ENCODE data around the gene CUBN. TPM values are rescaled to one million over a fixed set of nuclear protein-coding genes. Genes with fewer than 3 reads are reported as not detected.

Gene CUBN
- total and polyA plus RNA-seq, 2 experiments from 2014 or later: 0.41 to 0.65 TPM

GRCh38 chr10:16957038-16957437, 172.6 kb downstream of the CUBN start:
- Histone ChIP-seq H3K4me2 (ENCODE audit: unreplicated experiment) (no peak overlapping the region), H3K79me2 (ENCODE audit: insufficient read depth) (no peaks in the 10 kb centered on the region), H3K9me3 (ENCODE audit: low read depth) (no peaks in the 10 kb centered on the region), H3K36me3 (ENCODE audit: low read depth) (no peaks in the 10 kb centered on the region), H3K9ac (no peak overlapping the region), H3K4me3 (no peak overlapping the region), H3K27ac (no peak overlapping the region), H3K9me2 (ENCODE audit: insufficient read depth) (no peaks in the 10 kb centered on the region), H3K27me3 (replicated peaks; ENCODE audit: insufficient read depth) (no peaks in the 10 kb centered on the region), H2AFZ (no peak overlapping the region), H3K4me1 (ENCODE audit: insufficient read depth) (peaks cover 7% of the 10 kb centered on the region), H3F3A (ENCODE audit: insufficient read depth) (peaks cover 7% of the 10 kb centered on the region; the same call in 1 of the 2 replicates), H4K20me1 (ENCODE audit: insufficient read depth) (no peaks in the 10 kb centered on the region)
- no peak for DNase-seq
- 89 to 98% methylated on average over 2 of the region's 2 CpGs for WGBS, 2 experiments (ENCODE audit: low coverage in 1 of 2, low lambda C conversion rate in 2 of 2, missing lambda C conversion rate in 2 of 2)
- TF ChIP-seq EZH2phosphoT487 (IDR thresholded peaks at IDR 0.05; ENCODE audit: insufficient read depth, low read depth) (no peak), EZH2 (IDR thresholded peaks at IDR 0.05; ENCODE audit: insufficient read depth, poor library complexity, severe bottlenecking) (no peak)
- in situ Hi-C loops (cut with MboI): no loop called here

- no peak overlapping the region for H2AFZ ChIP-seq
- TF ChIP-seq EZH2phosphoT487 (IDR thresholded peaks at IDR 0.05; ENCODE audit: insufficient read depth, low read depth): no peak
- no peak for TF ChIP-seq EZH2 (IDR thresholded peaks at IDR 0.05; ENCODE audit: insufficient read depth, poor library complexity, severe bottlenecking)
- H3K4me2 ChIP-seq (ENCODE audit: unreplicated experiment): no peak overlapping the region
- H3K4me3 ChIP-seq: no peak overlapping the region
- no peak overlapping the region for H3K27ac ChIP-seq
- no peak for DNase-seq
- H3K27me3 ChIP-seq (replicated peaks; ENCODE audit: insufficient read depth): no peaks in the 10 kb centered on the region
- H4K20me1 ChIP-seq (ENCODE audit: insufficient read depth): no peaks in the 10 kb centered on the region
- no peak overlapping the region for H3K9ac ChIP-seq
- H3K36me3 ChIP-seq (ENCODE audit: low read depth): no peaks in the 10 kb centered on the region
- no peaks in the 10 kb centered on the region for H3K9me3 ChIP-seq (ENCODE audit: low read depth)
- H3F3A ChIP-seq (ENCODE audit: insufficient read depth): peaks cover 24% of the 10 kb centered on the region
- H3K79me2 ChIP-seq (ENCODE audit: insufficient read depth): no peaks in the 10 kb centered on the region
- no peaks in the 10 kb centered on the region for H3K9me2 ChIP-seq (ENCODE audit: insufficient read depth)
- WGBS, 2 experiments (ENCODE audit: low coverage in 1 of 2, low lambda C conversion rate in 2 of 2, missing lambda C conversion rate in 2 of 2): 90 to 91% methylated on average over 13 of the region's 13 CpGs
- in situ Hi-C loops (cut with MboI): no loop called here
- H3K4me1 ChIP-seq (ENCODE audit: insufficient read depth): peaks cover 25% of the 10 kb centered on the region
Observed at GRCh38 chr10:16954280-16955030, 175.2 kb downstream of the CUBN start.

DNA sequence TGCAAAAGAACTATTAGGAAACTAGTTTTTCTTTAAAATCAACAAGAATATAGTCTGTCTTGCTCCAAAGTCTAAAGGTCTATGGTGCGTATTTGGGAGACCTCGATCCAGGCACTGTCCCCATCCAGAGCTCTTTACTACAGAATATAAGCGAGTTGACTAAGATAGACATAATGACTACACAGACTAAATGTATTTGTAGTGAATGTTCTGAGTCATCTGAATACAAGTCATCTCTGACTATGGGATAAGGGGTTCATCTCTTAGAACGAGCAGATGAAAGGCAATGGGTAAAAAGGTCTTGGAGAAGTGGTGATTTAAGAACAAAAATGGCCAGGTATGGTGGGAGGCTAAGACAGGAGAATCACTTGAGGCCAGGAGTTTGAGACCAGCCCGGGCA, 176.3 kb downstream of the CUBN start:
- in situ Hi-C loops (cut with MboI): no loop called here
- Histone ChIP-seq H3K36me3 (ENCODE audit: low read depth) (no peaks in the 10 kb centered on the region), H3K4me1 (ENCODE audit: insufficient read depth) (peaks cover 25% of the 10 kb centered on the region), H3F3A (ENCODE audit: insufficient read depth) (peaks cover 24% of the 10 kb centered on the region), H3K27me3 (replicated peaks; ENCODE audit: insufficient read depth) (no peaks in the 10 kb centered on the region), H4K20me1 (ENCODE audit: insufficient read depth) (no peaks in the 10 kb centered on the region), H3K4me2 (ENCODE audit: unreplicated experiment) (no peak overlapping the region), H3K79me2 (ENCODE audit: insufficient read depth) (no peaks in the 10 kb centered on the region), H3K9me3 (ENCODE audit: low read depth) (no peaks in the 10 kb centered on the region), H3K4me3 (no peak overlapping the region), H3K9me2 (ENCODE audit: insufficient read depth) (no peaks in the 10 kb centered on the region), H3K9ac (no peak overlapping the region), H3K27ac (no peak overlapping the region), H2AFZ (no peak overlapping the region)
- 65 to 69% methylated on average over 5 of the region's 5 CpGs for WGBS, 2 experiments (ENCODE audit: low coverage in 1 of 2, low lambda C conversion rate in 2 of 2, missing lambda C conversion rate in 2 of 2)
- TF ChIP-seq EZH2 (IDR thresholded peaks at IDR 0.05; ENCODE audit: insufficient read depth, poor library complexity, severe bottlenecking): no peak
- TF ChIP-seq EZH2phosphoT487 (IDR thresholded peaks at IDR 0.05; ENCODE audit: insufficient read depth, low read depth): no peak
- peak; percentile 18 for DNase-seq

- in situ Hi-C loops (cut with MboI): no loop called here
- TF ChIP-seq EZH2 (IDR thresholded peaks at IDR 0.05; ENCODE audit: insufficient read depth, poor library complexity, severe bottlenecking): no peak
- no peak for TF ChIP-seq EZH2phosphoT487 (IDR thresholded peaks at IDR 0.05; ENCODE audit: insufficient read depth, low read depth)
- H3K4me1 ChIP-seq (ENCODE audit: insufficient read depth): peaks cover 25% of the 10 kb centered on the region
- peak overlapping the region; percentile 71 for H2AFZ ChIP-seq
- H3F3A ChIP-seq (ENCODE audit: insufficient read depth): peaks cover 24% of the 10 kb centered on the region
- H3K4me3 ChIP-seq: no peak overlapping the region
- H3K4me2 ChIP-seq (ENCODE audit: unreplicated experiment): no peak overlapping the region
- H3K9ac ChIP-seq: no peak overlapping the region
- no peak for DNase-seq
- no peaks in the 10 kb centered on the region for H3K9me3 ChIP-seq (ENCODE audit: low read depth)
- 94 to 98% methylated on average over 5 of the region's 5 CpGs for WGBS, 2 experiments (ENCODE audit: low coverage in 1 of 2, low lambda C conversion rate in 2 of 2, missing lambda C conversion rate in 2 of 2)
- no peaks in the 10 kb centered on the region for H3K27me3 ChIP-seq (replicated peaks; ENCODE audit: insufficient read depth)
- no peaks in the 10 kb centered on the region for H3K9me2 ChIP-seq (ENCODE audit: insufficient read depth)
- H3K36me3 ChIP-seq (ENCODE audit: low read depth): no peaks in the 10 kb centered on the region
- no peak overlapping the region for H3K27ac ChIP-seq
- H3K79me2 ChIP-seq (ENCODE audit: insufficient read depth): no peaks in the 10 kb centered on the region
- no peaks in the 10 kb centered on the region for H4K20me1 ChIP-seq (ENCODE audit: insufficient read depth)
Observed at GRCh38 chr10:16952610-16953009, 177.0 kb downstream of the CUBN start.
